ENCODE data around the gene GATM.

GATM gene

GRCh38 chr15:45378149-45378912 lies at the start of gene GATM:
Gene GATM (minus strand): TSS chr15:45378544. CDS start chr15:45378453, 91 bp downstream.
- peak; percentile 51 for DNase-seq (ENCODE audit: low spot score)

- DNase-seq (ENCODE audit: low spot score), result no peak
Observed at GRCh38 chr15:45427085-45427484, 48.7 kb upstream of the GATM start.

GRCh38 chr15:45425135-45425534 lies 46.8 kb upstream of the GATM start:
- no peak for DNase-seq (ENCODE audit: low spot score)

- no peak for DNase-seq (ENCODE audit: low spot score)
Observed at GRCh38 chr15:45424429-45424828, 46.1 kb upstream of the GATM start.

GRCh38 chr15:45417303-45417950 lies 39.1 kb upstream of the GATM start:
- no peak for DNase-seq (ENCODE audit: low spot score)

- no peak for DNase-seq (ENCODE audit: low spot score)
Observed at GRCh38 chr15:45414215-45414885, 36.0 kb upstream of the GATM start.

- no peak for DNase-seq (ENCODE audit: low spot score)
Observed at GRCh38 chr15:45409596-45409995, 31.3 kb upstream of the GATM start.

- no peak for DNase-seq (ENCODE audit: low spot score)
Observed at GRCh38 chr15:45407786-45408185, 29.4 kb upstream of the GATM start.

GRCh38 chr15:45402955-45403877 lies 24.9 kb upstream of the GATM start:
- peak; percentile 28 for DNase-seq (ENCODE audit: low spot score)

- DNase-seq (ENCODE audit: low spot score), result peak; percentile 100
Observed at GRCh38 chr15:45402162-45402954, 24.0 kb upstream of the GATM start.

- no peak for DNase-seq (ENCODE audit: low spot score)
Observed at GRCh38 chr15:45401665-45402161, 23.4 kb upstream of the GATM start.

- peak; percentile 82 for DNase-seq (ENCODE audit: low spot score)
Observed at GRCh38 chr15:45399381-45400212, 21.3 kb upstream of the GATM start.

GRCh38 chr15:45397116-45397665 lies 18.8 kb upstream of the GATM start:
- no peak for DNase-seq (ENCODE audit: low spot score)

GRCh38 chr15:45395943-45396342 lies 17.6 kb upstream of the GATM start:
- DNase-seq (ENCODE audit: low spot score), result no peak

GRCh38 chr15:45394681-45395080 lies 16.3 kb upstream of the GATM start:
- DNase-seq (ENCODE audit: low spot score), result no peak

GRCh38 chr15:45393851-45394250 lies 15.5 kb upstream of the GATM start:
- no peak for DNase-seq (ENCODE audit: low spot score)

- DNase-seq (ENCODE audit: low spot score), result no peak
Observed at GRCh38 chr15:45392584-45392855, 14.2 kb upstream of the GATM start.

GRCh38 chr15:45391746-45392583 lies 13.6 kb upstream of the GATM start:
- no peak for DNase-seq (ENCODE audit: low spot score)

- DNase-seq (ENCODE audit: low spot score), result no peak
Observed at GRCh38 chr15:45389351-45389750, 11.0 kb upstream of the GATM start.

Data from LoVo (cell line).